B cell (primary cell): Measurements from ENCODE around the gene FBXO42. TPM values are rescaled to one million over a fixed set of nuclear protein-coding genes. Genes with fewer than 3 reads are reported as not detected.

Source experiments
- ATAC-seq: fragments of 200-7000 bp; cut with Tn5 transposase; one replicate; pipeline ENCODE4 v1.10.0; 2021; ENCODE audit warnings: low read depth, mild to moderate bottlenecking, moderate number of reproducible peaks, moderate library complexity
- CTCF ChIA-PET: fragments of 350-600 bp; sonication (Branson Sonifier 250); formaldehyde crosslinking; loops from one replicate; lab custom pipeline; 2021; ENCODE audit warnings: antibody characterized with exemption, inconsistent platforms; lab: Charles Lee
- POLR2A ChIA-PET: fragments of 350-600 bp; sonication (Branson Sonifier 250); formaldehyde crosslinking; loops from one replicate; lab custom pipeline; 2021; ENCODE audit warnings: antibody characterized with exemption; lab: Charles Lee
- DNase-seq: peaks from one replicate; pipeline ENCODE4 v3.0.0; 2013
- H2AFZ ChIP-seq: 2 replicates; pipeline ENCODE4 v1.6.1; 2012; ENCODE audit warnings: mild to moderate bottlenecking, low read depth, low read length; ENCODE audit not compliant: insufficient read depth, poor library complexity, severe bottlenecking
- H3K27ac ChIP-seq, 2 donors: 1 replicate in 1 of 2; 2 replicates in 1 of 2; pipeline ENCODE4 v1.5.1; 2012 to 2013; ENCODE audit warnings: low read length in 2 of 2, mild to moderate bottlenecking in 2 of 2, moderate library complexity in 1 of 2
- H3K27me3 ChIP-seq, 4 experiments: fragments of 200-600 bp in 1 of 4; sonication (generic) in 1 of 4; replicated peaks in 1 of 4; 1 replicate in 2 of 4; 2 replicates in 2 of 4; pipeline versions ENCODE4 v1.6.1 to v1.7.0; 2013 to 2016; ENCODE audit warnings: low read length in 3 of 4, mild to moderate bottlenecking in 2 of 4, mixed read lengths in 1 of 4, moderate library complexity in 1 of 4; ENCODE audit not compliant: insufficient read depth in 4 of 4, control insufficient read depth in 3 of 4; ENCODE audit errors: control extremely low read depth in 1 of 4
- H3K36me3 ChIP-seq, 2 experiments: replicated peaks in 1 of 2; 1 replicate in 1 of 2; 2 replicates in 1 of 2; pipeline versions ENCODE4 v1.6.1 to v1.7.1; 2013; ENCODE audit warnings: low read length in 1 of 2; ENCODE audit not compliant: insufficient read depth in 2 of 2, control insufficient read depth in 1 of 2; ENCODE audit errors: control extremely low read depth in 1 of 2, extremely low read depth in 1 of 2
- H3K4me1 ChIP-seq, 2 donors: fragments of 200-600 bp in 1 of 2; sonication (generic) in 1 of 2; 1 replicate in 1 of 2; 2 replicates in 1 of 2; pipeline versions ENCODE4 v1.5.1 to v1.6.1; 2013 to 2017; ENCODE audit warnings: low read length in 2 of 2; ENCODE audit not compliant: control insufficient read depth in 2 of 2, insufficient read depth in 2 of 2
- H3K4me2 ChIP-seq: replicated peaks from 2 replicates; pipeline ENCODE3; 2012; ENCODE audit warnings: mild to moderate bottlenecking, low read depth, low read length; ENCODE audit not compliant: poor library complexity, severe bottlenecking
- H3K4me3 ChIP-seq, 5 experiments: fragments of 200-600 bp in 1 of 5; sonication (generic) in 1 of 5; 1 replicate in 3 of 5; 2 replicates in 2 of 5; pipeline versions ENCODE4 v1.5.1 to v1.7.0; 2011 to 2016; ENCODE audit warnings: low read length in 4 of 5, mild to moderate bottlenecking in 4 of 5, low read depth in 2 of 5, control low read depth in 1 of 5, moderate library complexity in 1 of 5; ENCODE audit not compliant: insufficient read depth in 1 of 5; ENCODE audit errors: control extremely low read depth in 1 of 5, extremely low read depth in 1 of 5
- H3K79me2 ChIP-seq: fragments of 200-600 bp; sonication (generic); one replicate; pipeline ENCODE4 v1.6.0; 2016; ENCODE audit warnings: low read length; ENCODE audit not compliant: control insufficient read depth, insufficient read depth
- H3K9ac ChIP-seq: fragments of 200-600 bp; sonication (generic); 2 replicates; pipeline ENCODE4 v1.6.1; 2017; ENCODE audit warnings: mild to moderate bottlenecking, low read length, moderate library complexity
- H3K9me3 ChIP-seq, 3 donors: one replicate each; pipeline versions ENCODE4 v1.6.1 to v1.7.1; 2013; ENCODE audit warnings: low read length in 2 of 3; ENCODE audit not compliant: control insufficient read depth in 2 of 3, insufficient read depth in 1 of 3; ENCODE audit errors: control extremely low read depth in 1 of 3
- H4K20me1 ChIP-seq: 2 replicates; pipeline ENCODE4 v1.6.0; 2012; ENCODE audit warnings: mild to moderate bottlenecking, low read length; ENCODE audit not compliant: insufficient read depth, control insufficient read depth, poor library complexity, severe bottlenecking
- H3K27ac Mint-ChIP-seq: one replicate; pipeline ENCODE4 v1.8.0; 2021; ENCODE audit warnings: mixed read lengths
- H3K27me3 Mint-ChIP-seq: one replicate; pipeline ENCODE4 v1.8.0; 2021; ENCODE audit warnings: mixed read lengths
- H3K4me1 Mint-ChIP-seq: one replicate; pipeline ENCODE4 v1.8.0; 2021; ENCODE audit warnings: mixed read lengths
- H3K4me3 Mint-ChIP-seq: one replicate; pipeline ENCODE4 v1.8.0; 2021; ENCODE audit warnings: mixed read lengths
- H3K9me3 Mint-ChIP-seq: one replicate; pipeline ENCODE4 v1.8.0; 2022; ENCODE audit warnings: mixed read lengths; ENCODE audit not compliant: insufficient read depth
- CTCF ChIP-seq: fragments of 200-600 bp; IDR thresholded peaks from one replicate; pipeline ENCODE4 v1.8.0; 2022; ENCODE audit warnings: antibody characterized with exemption, mild to moderate bottlenecking
- EZH2 ChIP-seq: IDR thresholded peaks from 2 replicates; pipeline ENCODE4 v1.6.1; 2012; ENCODE audit warnings: borderline replicate concordance, low read depth, mild to moderate bottlenecking, moderate library complexity, low read length; ENCODE audit not compliant: insufficient read depth, poor library complexity, severe bottlenecking
- WGBS: methylation state at CpG from one replicate; pipeline ENCODE4 v1.1.5; 2013; ENCODE audit warnings: missing lambda C conversion rate; ENCODE audit not compliant: insufficient coverage; 5-methylcytosine and 5-hydroxymethylcytosine counted together
- intact Hi-C: fragments of 100-400 bp; cut with micrococcal nuclease; formaldehyde crosslinking; loops from one replicate; pipeline ENCODE4 v1.10.0; 2022
- polyA plus RNA-seq: library from polyadenylated mRNA; depleted of rRNA; stranded (reverse); fragments of >200 nt; gene quantifications from 2 replicates; pipeline ENCODE4 v1.2.3, GENCODE V29; 2012
- total RNA-seq, 2 donors: library from RNA; stranded (reverse); fragments of 120-200 nt in 1 of 2; gene quantifications; 1 replicate in 1 of 2; 2 replicates in 1 of 2; pipeline versions ENCODE4 v1.2.3 to v1.2.4, GENCODE V29; 2013 to 2022

Gene FBXO42
- total and polyA plus RNA-seq, 2 donors (not counting 1 experiment from before 2014, with no cell fraction given) = 17.2 to 33.1 TPM

GRCh38 chr1:16207318-16208269, 144.7 kb downstream of the FBXO42 start:
- CTCF ChIA-PET = interaction anchor here (1.7 kb wide), 1 partner anchor 37 kb away, joined by 7 read pairs; no protein-coding TSS in a partner anchor
- Histone ChIP-seq H3K4me1 (peaks cover 12 to 17% of the 10 kb centered on the region in 2 donors), H3K4me2 (peak overlapping the region; percentile 92), H3K36me3 (peaks cover 0 to 12% of the 10 kb centered on the region in 2 experiments), H4K20me1 (peaks cover 15% of the 10 kb centered on the region), H3K79me2 (peaks cover 8% of the 10 kb centered on the region), H3K9me3 (no peaks in the 10 kb centered on the region), H3K27me3 (peaks cover 0 to 3% (median 0%) of the 10 kb centered on the region in 4 experiments), H3K9ac (peak overlapping the region; percentile 82), H3K27ac (peak overlapping the region; percentile 56 to 79), H2AFZ (peak overlapping the region; percentile 95), H3K4me3 (peak overlapping the region; percentile 11 to 96 (median 72))
- Mint-ChIP-seq H3K4me3 (peak overlapping the region; percentile 97), H3K4me1 (peaks cover 10% of the 10 kb centered on the region), H3K9me3 (no peaks in the 10 kb centered on the region), H3K27me3 (peaks cover 2% of the 10 kb centered on the region), H3K27ac (peak overlapping the region; percentile 93)
- ATAC-seq (no peak), DNase-seq (peak; percentile 38)
- WGBS = 59% methylated on average over 46 of the region's 51 CpGs
- POLR2A ChIA-PET = interaction anchor here (0.8 to 1.7 kb wide), 4 partner anchors 8 to 232 kb away, joined by 3 to 11 read pairs (median 4); partner anchors contain the start of genes SZRD1 and ZBTB17
- TF ChIP-seq CTCF = no peak
- no peak for TF ChIP-seq EZH2
- intact Hi-C loops = loop anchor here (2.0 kb wide), 4 partner anchors 37 to 683 kb away; partner anchors contain the start of genes CASP9 and SZRD1
